Measurements from ENCODE around the gene P4HA2.
"Not testable (repeated sequence)": the region's sequence is repeated elsewhere in the genome, so short reads cannot be mapped to it uniquely, and the experiment has no call there.

P4HA2 gene

GRCh38 chr5:132179405-132179804 lies 48.2 kb downstream of the P4HA2 start:
- no peak for DNase-seq
- Histone ChIP-seq H3K9me3 (ENCODE audit: severe bottlenecking) (no peaks in the 10 kb centered on the region), H3K36me3 (no peaks in the 10 kb centered on the region), H3K27me3 (ENCODE audit: insufficient read depth, low read depth, severe bottlenecking) (no peaks in the 10 kb centered on the region), H3K4me3 (ENCODE audit: low read depth, low read length) (no peak overlapping the region), H3K27ac (no peak overlapping the region)
- no peak for TF ChIP-seq CTCF (IDR thresholded peaks at IDR 0.05; ENCODE audit: low read depth, low read length)

DNA sequence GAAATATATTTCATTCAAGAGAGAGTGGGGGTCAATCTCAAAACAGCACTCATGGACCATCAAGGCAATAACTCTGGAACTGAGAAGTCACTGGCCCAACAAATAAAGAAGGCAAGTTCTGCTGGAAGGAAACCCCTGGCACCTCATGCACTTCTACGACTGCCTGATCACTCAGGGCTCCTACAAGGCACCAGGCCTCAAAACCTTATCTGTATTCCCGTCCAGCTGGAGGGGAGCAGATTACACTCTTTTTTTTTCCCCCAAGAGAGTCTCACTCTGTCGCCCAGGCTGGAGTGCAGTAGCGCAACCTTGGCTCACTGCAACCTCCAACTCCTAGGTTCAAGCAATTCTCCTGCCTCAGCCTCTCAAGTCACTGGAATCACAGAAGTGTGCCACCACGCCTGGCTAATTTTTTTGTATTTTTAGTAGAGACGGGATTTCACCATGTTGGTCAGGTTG lies 49.9 kb downstream of the P4HA2 start:
- DNase-seq, result no peak
- no peak overlapping the region for H3K27ac ChIP-seq
- no peak for TF ChIP-seq CTCF (IDR thresholded peaks at IDR 0.05; ENCODE audit: low read depth, low read length)

DNA sequence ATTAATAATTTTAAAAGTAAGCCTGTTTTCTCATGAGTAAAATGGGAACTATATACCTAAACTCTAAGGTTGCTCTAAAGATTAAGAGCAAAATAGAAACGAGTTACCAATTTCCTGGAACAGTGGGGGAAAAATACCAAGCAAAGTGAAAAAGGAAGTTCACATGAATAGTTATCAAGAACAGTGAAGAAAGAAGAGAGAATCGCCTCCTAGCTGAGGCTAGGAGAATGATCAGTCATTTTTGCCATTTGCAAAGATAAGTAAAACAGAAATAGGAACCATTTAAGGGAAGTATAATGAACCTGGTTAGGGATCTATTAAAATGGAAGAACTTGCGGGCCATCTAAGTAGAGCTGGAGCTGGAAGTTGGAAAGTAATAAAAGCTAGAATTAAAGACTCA lies 50.7 kb downstream of the P4HA2 start:
- H3K9me3 ChIP-seq (ENCODE audit: severe bottlenecking), result no peaks in the 10 kb centered on the region
- no peaks in the 10 kb centered on the region for H3K27me3 ChIP-seq (ENCODE audit: insufficient read depth, low read depth, severe bottlenecking)
- no peak for DNase-seq
- no peak overlapping the region for H3K4me3 ChIP-seq (ENCODE audit: low read depth, low read length)
- TF ChIP-seq CTCF (IDR thresholded peaks at IDR 0.05; ENCODE audit: low read depth, low read length), result no peak
- H3K36me3 ChIP-seq, result no peaks in the 10 kb centered on the region
- H3K27ac ChIP-seq, result no peak overlapping the region

More for the DNA sequence above, 49.9 kb downstream of the P4HA2 start:
- no peaks in the 10 kb centered on the region for H3K9me3 ChIP-seq (ENCODE audit: severe bottlenecking)
- H3K36me3 ChIP-seq, result no peaks in the 10 kb centered on the region
- no peak overlapping the region for H3K4me3 ChIP-seq (ENCODE audit: low read depth, low read length)
- H3K27me3 ChIP-seq (ENCODE audit: insufficient read depth, low read depth, severe bottlenecking), result no peaks in the 10 kb centered on the region

GRCh38 chr5:132176521-132176945 lies 51.1 kb downstream of the P4HA2 start:
- no peaks in the 10 kb centered on the region for H3K36me3 ChIP-seq
- no peaks in the 10 kb centered on the region for H3K27me3 ChIP-seq (ENCODE audit: insufficient read depth, low read depth, severe bottlenecking)
- TF ChIP-seq CTCF (IDR thresholded peaks at IDR 0.05; ENCODE audit: low read depth, low read length), result no peak
- no peak overlapping the region for H3K4me3 ChIP-seq (ENCODE audit: low read depth, low read length)
- no peak overlapping the region for H3K27ac ChIP-seq
- H3K9me3 ChIP-seq (ENCODE audit: severe bottlenecking), result no peaks in the 10 kb centered on the region
- no peak for DNase-seq

DNA sequence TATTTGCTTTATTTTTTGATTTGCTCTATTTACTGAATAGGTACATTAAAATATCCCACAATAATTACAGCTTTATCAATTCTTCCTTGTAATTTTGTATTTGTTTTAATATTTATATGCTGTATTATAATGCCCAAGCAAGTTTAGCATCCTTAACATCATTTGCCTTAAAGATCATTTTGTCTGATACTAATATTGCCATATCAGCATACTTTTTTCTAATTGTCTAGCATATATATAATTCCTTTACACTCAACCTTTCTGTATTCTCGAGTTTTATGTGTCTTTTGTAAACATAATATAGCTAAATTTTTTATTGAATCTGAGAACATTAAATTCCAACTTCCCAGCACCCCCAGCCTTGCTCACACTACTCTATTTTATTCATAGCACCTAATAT lies 64.7 kb downstream of the P4HA2 start:
- H3K4me3 ChIP-seq (ENCODE audit: low read depth, low read length), result no peak overlapping the region
- no peak overlapping the region for H3K27ac ChIP-seq
- H3K36me3 ChIP-seq, result no peaks in the 10 kb centered on the region
- no peak for TF ChIP-seq CTCF (IDR thresholded peaks at IDR 0.05; ENCODE audit: low read depth, low read length)
- no peaks in the 10 kb centered on the region for H3K9me3 ChIP-seq (ENCODE audit: severe bottlenecking)
- no peak for DNase-seq
- H3K27me3 ChIP-seq (ENCODE audit: insufficient read depth, low read depth, severe bottlenecking), result no peaks in the 10 kb centered on the region

GRCh38 chr5:132161574-132162326 lies 65.9 kb downstream of the P4HA2 start:
- H3K4me3 ChIP-seq (ENCODE audit: low read depth, low read length); H3K27me3 ChIP-seq (ENCODE audit: insufficient read depth, low read depth, severe bottlenecking); DNase-seq; H3K9me3 ChIP-seq (ENCODE audit: severe bottlenecking); H3K36me3 ChIP-seq; H3K27ac ChIP-seq: not testable (repeated sequence)
